RPMI8226 (cell line): ENCODE results near the gene NRARP.
"Not testable (repeated sequence)": the region's sequence is repeated elsewhere in the genome, so short reads cannot be mapped to it uniquely, and the experiment has no call there.

ENCODE experiments used
- DNase-seq: peaks from one replicate; pipeline ENCODE4 v3.0.0-alpha.2; 2015

The NRARP gene

DNA sequence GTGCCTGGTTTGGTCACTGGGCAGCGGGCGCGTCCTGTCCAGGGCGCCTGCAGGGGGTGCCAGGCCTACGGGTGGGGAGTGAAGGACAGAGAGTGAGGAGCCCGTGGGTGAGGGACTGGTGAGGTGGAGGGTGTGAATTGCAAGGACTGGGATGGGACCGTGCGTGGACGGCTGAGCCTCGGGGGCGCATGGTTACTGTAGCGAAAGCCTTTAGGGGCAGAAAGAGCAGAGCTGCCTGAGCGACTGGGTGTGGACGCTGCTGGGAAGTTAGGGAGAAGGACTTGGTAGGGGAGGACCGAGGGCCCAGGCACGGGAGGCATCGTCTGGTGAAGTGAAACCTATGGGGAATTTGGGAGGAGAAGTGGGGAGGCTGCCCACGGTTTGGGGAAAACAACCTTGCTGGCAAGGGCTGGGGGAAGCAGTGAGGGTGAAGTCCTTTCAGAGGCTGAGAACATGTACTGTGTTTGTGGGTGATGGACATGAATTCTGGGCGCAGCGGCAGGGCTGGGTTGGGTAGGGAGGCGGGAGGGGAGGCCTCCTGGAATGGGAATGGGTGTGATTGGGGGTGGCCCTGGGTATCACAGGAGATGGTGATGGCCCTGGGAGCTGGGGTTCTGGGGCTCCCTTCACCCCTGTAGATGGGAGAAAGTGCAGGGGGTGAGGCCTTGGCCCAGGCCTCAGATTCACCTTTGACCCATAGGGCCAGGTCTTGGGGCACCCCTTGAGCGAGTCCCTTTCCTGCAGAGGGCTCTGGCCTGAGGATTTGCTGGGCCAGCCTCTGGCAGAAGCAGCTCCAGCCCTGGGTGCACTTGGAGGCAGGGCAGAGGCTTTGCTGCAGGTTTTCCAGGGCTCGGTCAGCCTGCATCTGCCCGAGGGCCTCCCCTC, 26.2 kb downstream of the NRARP start:
- no peak for DNase-seq

DNA sequence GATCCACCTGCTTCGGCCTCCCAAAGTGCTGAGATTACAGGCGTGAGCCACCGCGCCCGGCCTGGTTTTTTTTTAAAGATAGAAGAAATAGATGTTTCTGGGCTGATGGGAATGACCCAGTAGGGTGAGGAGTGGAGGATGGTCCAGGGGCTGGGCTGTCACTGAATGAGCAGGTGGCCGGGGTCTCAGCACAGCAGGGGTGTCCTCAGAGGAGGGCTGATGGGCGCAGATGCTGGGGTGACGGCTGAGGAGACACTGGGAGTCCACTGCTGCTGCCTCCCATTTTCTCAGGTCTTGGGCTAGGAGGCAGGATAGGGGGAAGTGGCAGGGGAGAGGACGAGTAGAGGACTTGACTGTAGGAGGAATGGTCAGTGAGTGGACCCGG, 26.9 kb downstream of the NRARP start:
- no peak for DNase-seq

- DNase-seq = peak; percentile 82
Measured at GRCh38 chr9:137273611-137274320, 28.3 kb downstream of the NRARP start.

GRCh38 chr9:137273095-137273490, 29.0 kb downstream of the NRARP start:
- DNase-seq = no peak

DNA sequence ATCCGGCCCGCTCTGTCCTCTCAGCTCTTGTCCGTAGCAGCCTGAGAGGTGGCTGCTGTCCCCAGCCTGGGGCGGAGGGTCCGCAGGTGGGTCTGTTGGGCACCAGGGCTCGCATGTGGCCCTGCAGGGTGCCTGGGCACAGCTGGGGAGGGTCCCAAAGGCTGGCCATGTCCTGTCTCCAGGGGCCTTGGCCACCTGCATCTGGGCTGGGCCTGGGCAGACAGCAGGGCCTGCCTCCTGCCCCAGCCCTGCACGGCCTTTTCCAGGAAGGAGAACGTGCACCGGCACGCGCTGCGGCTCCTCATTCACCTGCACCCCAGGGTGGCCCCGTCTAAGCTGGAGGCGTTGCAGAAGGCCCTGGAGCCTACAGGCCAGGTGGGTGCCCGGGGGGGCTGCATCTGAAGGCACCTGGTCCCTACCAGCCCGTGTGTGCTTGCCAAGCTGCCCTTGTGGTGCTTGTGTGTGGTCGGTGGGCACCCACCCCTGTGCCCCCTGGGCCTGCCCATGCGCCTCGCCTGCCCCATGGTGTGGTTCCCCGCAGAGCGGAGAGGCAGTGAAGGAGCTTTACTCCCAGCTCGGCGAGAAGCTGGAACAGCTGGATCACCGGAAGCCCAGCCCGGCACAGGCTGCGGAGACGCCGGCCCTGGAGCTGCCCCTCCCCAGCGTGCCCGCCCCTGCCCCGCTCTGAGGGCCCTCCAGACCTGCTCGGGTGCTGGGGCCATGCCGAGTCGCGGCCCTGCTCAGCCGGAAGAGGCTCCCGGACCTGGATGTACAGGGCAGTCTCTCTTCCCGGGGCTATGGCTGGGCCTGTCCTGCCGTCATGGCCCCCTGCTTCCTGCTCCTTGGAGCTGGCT, 29.6 kb downstream of the NRARP start:
- DNase-seq = no peak

- DNase-seq = no peak
Measured at GRCh38 chr9:137271696-137272076, 30.4 kb downstream of the NRARP start.

DNA sequence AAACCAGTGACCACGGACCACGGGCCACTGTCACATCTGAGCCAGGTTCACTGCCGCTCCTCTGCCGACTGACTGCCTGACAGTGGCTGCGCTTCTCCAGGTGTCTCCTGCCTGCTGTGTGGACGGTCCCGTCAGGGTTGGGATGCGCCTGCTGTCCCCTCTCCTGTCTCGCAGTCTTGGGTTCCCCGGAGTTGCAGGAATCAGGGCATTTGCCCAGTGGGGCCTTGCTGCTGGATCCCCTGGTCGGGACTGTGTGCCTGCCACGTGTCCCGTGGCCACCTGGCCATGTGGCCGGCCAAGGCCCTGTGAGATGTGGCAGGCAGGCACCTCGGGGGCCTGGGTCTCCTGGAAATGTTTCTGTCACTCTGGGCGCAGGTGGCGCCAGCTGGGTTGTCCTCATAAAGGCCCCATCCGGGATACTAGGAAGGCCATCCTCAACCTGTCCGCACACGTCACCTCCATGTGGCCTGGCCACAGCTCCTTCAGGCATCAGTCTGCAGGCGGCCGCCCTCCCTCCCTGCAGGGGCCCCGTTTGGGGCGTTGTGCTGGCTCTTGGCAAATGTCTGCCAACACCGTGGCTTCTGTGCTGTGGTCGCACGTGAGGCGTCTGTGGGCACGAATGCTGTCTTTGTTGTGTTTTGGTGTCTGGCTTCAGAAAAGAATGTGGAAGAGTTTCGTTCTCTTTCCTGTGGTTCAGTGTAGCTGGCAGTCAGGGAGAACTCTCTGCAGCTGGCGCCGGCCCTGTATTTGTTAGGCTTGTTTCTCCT, 31.0 kb downstream of the NRARP start:
- no peak for DNase-seq

DNA sequence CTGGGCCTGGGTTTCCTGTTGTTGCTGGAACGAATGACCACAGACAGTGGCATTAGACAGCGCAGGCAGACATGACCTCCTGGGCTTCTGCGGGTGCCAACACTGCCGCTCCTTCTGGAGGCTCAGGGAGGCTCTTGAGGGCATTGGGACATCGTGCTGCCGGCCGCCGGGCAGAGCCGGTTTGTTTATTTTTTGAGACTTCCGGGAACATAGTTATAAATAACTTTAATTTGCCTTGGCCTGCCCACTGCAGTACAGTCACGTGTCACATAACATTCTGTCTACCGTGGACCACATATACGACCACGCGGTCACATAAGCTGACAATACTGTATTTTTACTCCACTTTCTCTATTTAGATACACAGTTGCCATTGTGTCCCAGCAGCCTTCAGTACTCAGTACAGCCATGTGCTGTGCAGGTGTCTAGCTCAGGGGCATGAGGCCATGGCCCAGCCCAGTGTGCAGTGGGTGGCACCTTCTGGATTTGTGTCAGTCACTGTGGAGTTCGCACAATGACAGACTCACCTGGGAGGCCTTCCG, 32.8 kb downstream of the NRARP start:
- DNase-seq = no peak

DNA sequence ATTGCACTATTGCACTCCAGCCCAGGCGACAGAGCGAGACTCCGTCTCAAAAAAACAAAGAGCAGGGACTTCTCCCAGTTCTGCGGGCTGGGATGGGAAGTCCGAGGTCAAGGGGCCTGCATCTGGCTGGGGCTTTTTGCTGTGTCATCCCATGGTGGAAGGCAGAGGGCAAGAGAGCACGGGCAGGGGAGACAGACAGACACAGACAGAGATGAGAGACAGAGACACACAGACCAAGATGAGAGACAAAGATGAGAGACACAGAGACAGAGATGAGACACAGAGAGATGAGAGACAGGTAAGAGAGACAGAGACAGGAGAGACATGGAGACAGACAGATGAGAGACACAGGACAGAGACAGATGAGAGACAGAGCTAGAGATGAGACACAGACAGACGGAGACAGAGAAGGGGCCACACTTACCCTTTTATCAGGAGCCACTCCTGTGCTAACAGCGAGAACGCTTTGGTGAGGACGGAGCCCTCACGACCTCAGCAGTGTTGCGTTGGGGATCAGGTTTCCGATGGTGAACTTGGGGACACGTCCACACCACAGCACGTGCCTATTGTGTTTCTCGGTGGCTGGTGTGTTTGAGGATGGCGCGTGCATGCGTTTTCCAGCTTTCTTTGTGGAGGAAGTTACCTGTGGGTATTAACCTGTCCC, 33.4 kb downstream of the NRARP start:
- no peak for DNase-seq

DNA sequence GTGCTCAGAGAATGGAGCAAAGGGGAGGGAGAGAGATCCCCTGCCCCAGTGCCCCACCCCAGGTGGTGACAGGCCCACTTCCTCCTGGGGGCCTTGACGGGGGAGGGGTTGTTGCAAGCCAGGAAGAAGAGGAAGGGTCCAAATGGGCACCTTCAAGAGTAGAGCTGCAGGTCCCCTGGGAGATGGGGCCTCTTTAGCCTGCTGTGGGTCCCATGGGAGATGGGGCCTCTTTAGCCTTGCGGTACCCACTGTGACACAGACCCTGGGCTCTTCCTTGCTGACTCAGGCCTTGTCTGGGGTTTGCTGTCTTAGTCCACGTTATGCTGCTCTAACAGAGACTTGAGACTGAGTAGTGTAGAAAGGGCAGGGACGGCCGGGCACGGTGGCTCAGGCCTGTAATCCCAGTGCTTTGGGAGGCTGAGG, 34.1 kb downstream of the NRARP start:
- no peak for DNase-seq

DNA sequence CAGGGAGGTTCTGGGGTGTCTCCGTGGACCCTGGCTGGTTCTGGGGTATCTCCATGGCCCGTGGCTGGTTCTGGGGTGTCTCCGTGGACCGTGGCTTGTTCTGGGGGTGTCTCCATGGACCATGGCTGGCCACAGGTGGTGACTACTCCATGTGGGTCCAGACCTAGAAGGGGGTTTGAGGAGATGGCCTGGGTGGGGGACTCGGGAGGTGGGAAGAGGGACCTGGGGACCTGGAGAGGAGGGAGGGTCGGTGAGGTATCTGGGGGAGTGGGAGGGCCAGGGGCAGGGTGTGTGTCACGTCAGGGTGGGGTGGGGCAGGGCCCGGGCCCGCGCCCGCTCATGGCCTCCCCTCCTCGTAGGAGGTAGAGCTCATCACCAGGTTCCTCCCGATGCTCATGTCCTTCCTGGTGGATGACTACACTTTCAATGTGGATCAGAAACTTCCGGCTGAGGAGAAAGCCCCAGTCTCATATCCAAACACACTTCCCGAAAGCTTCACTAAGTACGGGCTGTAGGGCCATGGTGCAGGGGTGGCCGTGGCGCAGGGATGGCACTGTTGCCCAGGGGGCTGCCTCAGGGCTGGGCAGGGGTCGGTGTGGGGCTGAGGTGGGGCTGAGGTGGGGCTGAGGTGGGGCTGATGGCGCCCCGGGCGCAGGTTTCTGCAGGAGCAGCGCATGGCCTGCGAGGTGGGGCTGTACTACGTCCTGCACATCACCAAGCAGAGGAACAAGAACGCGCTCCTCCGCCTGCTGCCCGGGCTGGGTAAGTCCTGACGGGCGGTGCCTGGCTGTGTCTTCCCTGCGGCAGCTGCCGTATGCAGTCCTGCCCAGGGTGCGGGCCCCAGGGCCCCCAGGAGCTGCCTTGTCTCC, 35.3 kb downstream of the NRARP start:
- no peak for DNase-seq

DNA sequence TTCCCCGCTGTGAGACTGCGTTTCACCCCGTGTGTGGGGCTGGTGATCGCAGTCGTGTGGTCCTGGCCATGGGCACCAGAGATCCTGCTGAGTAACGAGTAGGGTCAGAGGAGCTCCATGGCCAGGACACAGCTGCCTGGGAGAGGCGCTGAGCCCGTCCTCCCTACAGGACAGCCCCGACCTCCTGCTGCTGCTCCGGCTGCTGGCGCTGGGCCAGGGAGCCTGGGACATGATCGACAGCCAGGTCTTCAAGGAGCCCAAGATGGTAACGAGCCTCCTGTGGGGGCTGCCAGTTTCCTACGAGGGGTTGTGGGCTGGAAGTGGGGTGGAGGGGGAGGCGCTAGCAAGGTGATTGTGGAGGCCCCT, 35.9 kb downstream of the NRARP start:
- no peak for DNase-seq

- no peak for DNase-seq
Measured at GRCh38 chr9:137265496-137266161, 36.4 kb downstream of the NRARP start.

GRCh38 chr9:137264067-137264466, 38.0 kb downstream of the NRARP start:
- DNase-seq = no peak

DNA sequence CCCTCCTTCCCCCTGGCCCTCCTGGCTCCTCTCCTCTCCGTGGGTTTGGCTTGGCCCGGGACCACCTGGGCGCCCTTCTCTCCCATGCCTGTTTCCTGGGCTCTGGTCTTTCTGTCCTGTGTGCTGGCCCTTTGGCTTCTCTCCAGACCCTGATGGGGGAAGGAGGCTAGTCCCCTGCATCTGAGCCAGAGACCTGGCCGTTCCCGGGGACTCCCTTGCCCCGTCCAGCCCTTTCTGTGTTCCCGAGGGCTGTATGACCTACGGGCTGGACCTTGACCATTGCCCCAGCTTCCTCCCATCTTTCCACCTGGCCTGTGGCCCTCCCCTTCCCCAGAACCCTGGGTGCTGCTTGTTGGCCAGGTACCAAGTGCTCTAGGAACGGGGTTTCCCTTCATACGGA, 38.6 kb downstream of the NRARP start:
- DNase-seq = no peak

GRCh38 chr9:137262909-137263285, 39.2 kb downstream of the NRARP start:
- no peak for DNase-seq

GRCh38 chr9:137262173-137262908, 39.7 kb downstream of the NRARP start:
- not testable (repeated sequence) for DNase-seq

DNA sequence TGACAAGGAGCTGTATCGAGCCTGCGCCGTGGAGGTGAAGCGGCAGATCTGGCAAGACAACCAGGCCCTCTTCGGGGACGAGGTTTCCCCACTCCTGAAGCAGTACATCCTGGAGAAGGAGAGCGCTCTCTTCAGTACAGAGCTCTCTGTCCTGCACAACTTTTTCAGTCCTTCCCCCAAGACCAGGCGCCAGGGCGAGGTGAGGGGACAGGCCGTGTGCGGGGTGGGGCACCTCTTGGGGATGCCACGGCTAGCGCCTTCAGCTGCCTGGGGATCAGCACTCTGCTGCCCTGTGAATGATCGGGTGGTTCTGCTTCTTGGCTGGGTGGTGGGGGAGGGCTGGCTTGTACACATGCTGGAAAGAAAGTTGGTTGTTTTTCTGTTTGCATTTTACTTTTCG, 45.2 kb downstream of the NRARP start:
- peak; percentile 15 for DNase-seq

GRCh38 chr9:137256362-137256761, 45.7 kb downstream of the NRARP start:
- DNase-seq = no peak
